CD1c-positive myeloid dendritic cell (primary cell): Measurements from ENCODE around the gene MAPK8IP1.

Experiments
- DNase-seq: peaks from one replicate; pipeline ENCODE4 v3.0.0-alpha.2; 2016; ENCODE audit errors: extremely low spot score

MAPK8IP1 gene

DNA sequence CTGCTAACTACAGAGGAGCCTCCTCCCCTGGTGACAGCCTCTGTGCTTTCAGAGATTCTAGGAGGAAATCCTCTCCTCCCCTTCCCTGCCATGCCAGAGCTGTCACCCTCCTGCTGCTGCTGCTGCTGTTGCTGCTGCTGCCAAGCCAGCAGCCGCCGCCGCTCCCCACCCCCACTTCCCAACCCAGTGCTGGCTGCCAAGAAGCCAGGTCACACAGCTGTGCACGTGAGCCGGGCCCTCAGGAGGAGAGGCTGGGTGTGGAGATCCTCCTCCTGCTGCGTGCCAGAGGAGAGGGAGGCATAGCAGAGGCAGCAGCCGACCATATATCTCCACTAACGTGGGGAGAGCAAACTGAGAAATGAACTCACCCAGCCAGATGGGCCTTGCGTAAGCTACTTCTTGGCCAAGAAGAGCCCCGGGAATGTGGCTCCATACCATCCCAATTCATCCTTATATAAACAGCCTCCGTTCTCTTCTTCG lies 25.8 kb upstream of the MAPK8IP1 start:
- DNase-seq, result no peak

DNA sequence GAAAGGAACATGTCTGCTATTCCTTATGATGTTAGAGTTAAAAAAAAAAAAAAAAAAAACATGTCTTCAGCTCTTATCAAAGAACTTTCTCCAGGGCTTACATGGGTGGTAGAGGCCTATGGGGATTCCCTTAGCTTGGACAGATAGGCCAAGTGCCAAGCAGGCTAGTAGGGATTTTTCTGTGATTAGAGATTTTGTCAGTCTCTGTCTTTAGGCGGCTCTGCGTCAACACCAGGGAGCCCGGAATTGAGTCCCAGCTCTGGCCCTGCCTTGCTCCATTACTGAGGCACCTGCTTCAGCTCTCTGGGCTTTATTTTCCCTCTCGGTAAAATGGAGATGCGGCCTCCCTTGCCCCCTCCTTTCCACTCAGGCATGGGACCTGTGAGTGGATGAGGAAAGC lies 25.1 kb upstream of the MAPK8IP1 start:
- no peak for DNase-seq

DNA sequence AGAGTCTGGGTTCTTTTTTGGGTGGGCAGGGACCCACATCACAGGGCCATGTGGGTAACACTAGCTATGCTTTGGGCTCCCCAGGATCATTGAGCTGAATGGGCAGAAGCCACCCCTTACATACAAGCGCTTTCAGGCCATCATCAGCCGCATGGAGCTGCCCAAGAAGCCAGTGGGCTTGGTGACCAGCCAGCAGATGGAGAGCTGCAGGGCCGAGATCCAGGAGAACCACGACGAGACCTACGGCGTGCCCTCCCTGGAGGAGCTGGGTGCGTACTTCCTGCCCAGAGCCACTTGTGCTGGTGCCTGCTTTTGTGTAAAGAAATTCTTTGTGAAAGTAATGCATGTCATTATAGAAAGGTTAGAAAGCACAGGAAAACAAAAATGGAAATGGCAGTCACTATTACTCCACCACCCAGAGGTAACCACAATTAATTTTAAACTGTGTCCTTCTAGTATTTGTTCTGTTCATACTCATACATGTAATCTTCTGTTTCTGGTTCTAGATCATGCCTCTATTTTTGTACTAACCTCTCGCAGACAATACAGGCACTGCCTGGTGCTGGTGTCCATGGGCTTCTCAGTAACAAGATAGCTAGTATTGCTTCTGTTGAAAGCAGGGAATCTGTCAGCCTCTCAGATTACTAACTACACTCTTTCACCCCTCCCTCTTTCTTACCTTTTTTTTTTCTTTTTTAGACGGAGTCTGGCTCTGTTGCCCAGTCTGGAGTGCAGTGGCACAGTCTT lies 24.5 kb upstream of the MAPK8IP1 start:
- no peak for DNase-seq

DNA sequence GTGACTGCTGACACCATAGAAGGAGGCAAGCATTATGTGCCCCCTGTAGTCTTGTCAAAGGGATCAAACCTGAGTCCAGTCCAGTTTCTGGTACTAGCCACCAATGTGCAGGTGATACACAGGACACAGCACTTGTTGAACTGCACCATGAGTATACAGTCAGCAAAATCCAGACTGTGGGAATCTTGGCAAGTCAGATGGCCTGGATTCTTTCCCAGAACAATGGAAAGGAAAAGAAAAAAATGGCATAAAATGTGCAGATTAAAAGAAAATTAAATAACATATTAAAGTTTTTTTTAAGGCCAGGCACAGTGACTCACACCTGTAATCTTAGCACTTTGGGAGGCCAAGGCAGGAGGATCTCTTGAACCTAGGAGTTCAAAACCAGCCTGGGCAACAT lies 21.4 kb upstream of the MAPK8IP1 start:
- DNase-seq, result no peak

DNA sequence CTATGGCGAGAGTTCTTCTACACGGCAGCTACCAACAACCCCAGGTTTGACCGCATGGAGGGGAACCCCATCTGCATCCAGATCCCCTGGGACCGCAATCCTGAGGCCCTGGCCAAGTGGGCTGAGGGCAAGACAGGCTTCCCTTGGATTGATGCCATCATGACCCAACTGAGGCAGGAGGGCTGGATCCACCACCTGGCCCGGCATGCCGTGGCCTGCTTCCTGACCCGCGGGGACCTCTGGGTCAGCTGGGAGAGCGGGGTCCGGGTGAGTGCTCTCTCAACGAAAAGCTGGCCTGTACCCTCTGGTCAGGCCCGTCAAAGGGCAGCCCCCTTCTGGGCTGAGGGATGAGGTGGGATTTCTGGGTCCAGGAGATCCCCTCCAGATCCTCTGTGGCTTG lies 15.9 kb upstream of the MAPK8IP1 start:
- no peak for DNase-seq

DNA sequence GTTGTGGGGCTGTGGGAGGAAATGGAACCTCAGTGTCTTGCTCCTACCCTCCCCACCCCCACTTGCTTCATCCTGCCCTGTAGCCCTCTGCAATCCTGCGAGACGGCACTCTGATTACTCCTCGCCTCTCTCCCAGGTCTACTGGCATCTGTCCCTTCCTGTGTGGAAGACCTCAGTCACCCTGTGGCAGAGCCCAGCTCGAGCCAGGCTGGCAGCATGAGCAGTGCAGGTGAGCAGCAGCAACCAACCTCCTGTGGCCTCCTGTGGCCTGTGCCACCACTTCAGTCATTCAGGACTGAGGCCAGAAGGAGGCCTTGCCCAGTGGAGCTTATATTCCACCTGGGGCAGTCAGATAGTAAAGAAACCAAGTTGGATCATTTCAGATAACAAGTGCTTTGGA lies 14.7 kb upstream of the MAPK8IP1 start:
- DNase-seq, result no peak

DNA sequence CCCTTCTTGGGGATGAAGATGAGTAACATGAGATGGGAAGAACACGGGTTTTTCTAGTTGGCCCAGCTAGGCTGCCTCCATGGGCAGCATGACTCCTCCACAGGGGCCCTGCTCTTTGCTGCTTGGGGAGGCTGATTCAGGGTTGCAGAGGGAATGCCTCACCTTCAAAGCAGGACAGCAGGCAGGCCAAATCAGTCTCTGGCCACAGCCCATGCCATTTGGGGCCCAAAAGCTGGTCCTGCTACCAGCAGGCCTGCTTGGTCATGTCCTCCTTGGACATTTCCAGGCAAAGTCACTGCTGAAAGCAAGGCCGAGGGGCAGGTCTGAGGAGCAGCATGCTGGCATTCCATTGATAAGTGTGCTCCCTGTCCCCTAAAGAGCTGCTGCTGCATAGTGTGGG lies 13.8 kb upstream of the MAPK8IP1 start:
- no peak for DNase-seq

DNA sequence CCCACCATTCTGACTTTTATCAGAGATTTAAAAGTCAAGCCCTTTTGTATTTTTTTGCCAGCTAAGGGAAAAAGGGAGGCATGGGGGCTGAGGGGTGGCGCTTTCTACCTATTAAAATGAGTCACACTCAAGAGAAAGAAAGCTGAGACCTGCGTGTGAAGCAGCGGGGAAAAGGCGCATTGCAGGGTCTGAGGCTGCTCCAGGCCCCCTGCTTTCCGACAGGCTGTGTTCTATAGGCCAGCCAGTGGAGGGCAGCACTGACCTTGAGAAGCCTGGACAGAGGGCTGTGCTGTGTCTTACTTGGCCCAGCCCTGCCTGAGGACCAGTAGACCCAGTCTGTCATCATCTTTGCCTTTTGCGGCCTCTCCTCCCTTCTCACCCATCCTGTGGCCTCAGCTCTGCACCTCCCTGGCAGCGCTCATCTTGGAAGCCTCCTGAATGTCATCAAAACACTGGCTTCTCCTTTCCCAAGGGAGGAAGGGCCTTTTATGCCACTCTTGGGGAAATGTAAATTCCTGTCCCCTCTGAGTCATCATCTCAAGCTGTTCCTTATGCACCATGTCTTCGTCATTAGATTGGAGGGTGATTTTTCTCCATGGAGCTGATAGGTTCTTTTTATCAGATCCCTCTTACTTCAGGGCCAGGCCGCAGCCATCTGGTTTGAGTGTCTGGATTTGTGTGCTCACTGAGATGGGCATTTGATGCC lies 12.6 kb upstream of the MAPK8IP1 start:
- peak; percentile 42 for DNase-seq

DNA sequence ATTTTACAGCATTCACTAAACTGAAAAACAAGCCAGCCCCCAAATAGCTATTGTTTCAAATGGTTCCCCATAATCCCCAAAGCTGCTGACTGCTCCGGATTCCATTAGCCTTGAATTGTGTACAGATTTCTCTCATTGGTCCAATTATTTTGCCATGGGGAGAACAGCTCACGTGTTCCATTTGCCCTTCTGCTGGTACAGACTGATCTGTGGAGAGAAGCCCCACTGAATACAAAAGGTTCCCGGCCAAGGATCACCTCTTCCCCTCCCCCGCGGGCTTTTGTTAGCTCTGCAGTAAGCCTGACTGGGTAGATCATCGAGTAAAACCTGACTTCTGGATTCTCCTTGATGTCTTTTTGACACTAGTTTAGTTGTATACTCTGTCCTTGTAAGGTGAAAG lies 9.1 kb upstream of the MAPK8IP1 start:
- no peak for DNase-seq

DNA sequence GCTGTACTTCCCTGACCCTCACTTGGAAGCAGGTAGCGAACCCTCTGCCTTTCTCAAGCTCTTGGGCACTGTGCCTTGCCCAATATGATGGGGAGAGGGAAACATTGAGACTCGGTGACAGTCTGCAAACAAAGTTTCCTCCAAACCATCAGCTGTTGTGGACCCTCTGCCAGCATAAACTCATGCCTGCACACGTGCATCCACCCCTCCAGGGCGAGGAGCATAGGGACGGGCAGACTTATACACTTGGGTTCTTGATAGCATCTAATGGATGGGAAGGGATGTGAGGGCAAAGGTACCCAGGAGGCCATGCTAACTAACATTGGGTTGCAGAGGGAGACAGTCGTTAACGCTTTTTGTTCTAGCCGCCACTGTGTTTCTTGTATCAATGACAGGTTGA lies 8.2 kb upstream of the MAPK8IP1 start:
- DNase-seq, result no peak

DNA sequence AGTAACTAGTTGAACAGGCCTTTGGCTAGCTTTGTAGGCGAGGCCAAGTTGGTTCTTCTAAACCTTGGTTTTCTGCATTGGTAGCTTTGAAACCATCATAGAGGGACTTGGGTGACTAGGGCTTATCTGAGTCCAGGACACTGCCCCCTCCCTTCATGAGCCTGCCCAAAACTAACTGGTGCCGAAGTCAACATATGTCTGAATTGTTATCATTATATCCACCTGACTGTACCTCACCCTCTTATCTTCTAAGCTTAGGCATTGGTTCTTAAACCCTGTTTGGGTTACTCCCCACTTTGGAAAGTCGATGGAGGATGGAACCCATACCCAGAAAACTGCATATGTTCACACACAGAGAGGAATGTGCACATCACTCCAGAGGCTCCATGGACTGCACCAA lies 7.6 kb upstream of the MAPK8IP1 start:
- no peak for DNase-seq

DNA sequence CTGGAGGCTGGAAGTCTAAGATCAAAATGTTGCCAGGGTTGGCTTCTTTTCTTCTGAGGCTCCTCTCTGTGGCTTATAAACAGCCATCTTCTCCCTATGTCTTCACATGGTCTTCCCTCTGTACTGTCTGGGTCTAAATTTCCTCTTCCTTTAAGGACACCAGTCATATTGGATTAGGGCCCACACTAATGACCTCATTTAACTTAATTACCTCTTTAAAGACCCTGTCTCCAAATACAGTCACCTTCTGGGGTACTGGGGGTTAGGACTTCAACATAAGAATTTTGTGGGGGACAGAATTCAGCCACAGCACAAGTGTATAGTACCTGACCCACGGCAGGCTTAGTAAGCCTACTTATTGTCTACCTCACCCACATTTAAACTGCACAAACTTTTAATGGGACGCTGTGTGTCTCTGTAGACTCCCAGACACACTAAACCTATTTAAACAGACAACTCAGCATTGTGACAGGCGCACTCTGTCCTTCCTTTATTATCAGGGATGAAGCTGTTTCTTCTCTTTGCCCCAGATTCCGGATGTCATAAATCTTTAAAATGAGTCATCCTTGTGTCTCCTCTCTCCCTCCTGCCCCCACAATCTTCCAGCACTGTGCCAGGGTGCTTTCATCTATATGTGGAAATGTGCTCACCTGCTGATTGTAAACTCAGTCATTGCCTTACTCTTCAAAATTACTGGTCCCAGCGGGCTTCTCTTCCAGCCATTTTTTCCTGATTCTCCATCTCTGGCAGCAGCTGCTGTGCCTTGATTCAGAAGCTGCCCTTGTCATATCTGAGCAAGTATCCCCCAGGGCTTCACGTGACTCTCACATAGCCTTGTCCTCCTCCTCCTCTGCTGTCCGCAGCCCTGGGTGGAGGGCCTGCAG lies 5.4 kb upstream of the MAPK8IP1 start:
- DNase-seq, result no peak

DNA sequence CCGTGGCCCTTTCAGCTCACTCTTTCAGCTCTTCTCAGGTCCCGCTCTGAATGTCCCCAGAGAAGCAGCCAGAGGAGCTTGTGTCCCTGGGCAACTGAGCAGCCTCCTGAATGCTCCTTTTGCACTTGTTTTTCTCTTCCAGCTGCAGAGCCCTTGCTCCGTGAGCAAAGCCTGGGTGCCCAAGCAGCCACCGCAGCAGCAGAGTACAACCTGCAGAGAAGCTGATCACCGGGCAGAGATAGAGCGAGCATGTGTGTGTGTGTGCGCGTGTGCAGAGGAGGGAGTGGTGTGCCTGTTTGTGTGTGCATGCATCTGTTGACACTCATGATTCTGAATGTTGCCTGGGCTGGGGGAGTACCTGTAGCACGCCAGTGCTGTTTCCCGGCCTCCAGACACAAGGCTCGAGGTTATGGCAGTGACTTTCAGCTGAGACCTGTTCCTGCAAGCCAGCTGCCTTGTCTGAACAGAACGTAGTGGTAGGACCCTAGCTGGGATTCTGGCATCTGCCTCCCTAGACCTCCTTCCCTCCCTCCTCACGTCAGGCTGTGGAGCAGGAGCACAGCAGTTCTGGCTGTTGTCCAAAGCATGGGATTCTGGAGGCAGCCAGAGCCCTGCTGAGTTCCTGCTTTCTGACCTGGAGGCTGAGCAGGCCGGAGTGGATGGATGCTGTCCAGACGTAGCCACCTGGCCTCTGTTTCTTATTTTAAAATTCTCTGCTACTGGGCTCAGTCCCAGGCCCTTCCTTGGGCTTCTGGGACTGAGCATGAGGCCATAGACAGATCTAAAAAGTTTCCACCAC lies 4.5 kb upstream of the MAPK8IP1 start:
- DNase-seq, result no peak

DNA sequence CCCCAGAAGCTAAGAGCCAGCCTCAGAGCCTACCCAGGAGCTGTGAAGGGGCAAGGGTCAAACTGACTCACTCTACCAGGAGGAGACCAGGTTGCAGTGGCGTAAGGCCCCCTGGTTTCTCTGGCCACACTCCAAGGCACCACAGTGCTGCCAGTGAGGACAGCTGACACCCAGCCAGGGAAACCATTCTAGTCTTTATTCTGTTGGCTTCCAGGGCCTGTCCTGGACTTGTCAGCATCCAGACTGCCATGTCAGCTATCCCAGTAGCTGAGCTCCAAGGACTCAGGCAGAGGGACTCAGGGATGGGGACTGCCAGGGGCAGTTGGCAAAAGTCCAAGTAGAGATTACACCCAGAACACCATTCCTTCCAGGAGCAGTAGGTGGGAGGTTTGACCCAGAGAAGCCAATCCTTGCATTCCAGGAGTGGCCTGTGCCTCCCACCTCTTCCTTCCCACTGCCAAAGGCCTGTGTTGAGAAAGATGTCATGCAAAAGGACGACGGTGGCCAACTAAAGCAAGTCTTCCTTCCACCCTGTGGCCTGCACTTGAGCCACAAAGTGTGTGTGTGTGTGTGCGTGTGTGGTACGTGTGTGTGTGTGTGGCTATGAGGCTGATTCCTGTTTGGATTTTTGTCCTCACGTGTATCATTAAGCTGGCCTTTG lies 3.6 kb upstream of the MAPK8IP1 start:
- DNase-seq, result no peak

DNA sequence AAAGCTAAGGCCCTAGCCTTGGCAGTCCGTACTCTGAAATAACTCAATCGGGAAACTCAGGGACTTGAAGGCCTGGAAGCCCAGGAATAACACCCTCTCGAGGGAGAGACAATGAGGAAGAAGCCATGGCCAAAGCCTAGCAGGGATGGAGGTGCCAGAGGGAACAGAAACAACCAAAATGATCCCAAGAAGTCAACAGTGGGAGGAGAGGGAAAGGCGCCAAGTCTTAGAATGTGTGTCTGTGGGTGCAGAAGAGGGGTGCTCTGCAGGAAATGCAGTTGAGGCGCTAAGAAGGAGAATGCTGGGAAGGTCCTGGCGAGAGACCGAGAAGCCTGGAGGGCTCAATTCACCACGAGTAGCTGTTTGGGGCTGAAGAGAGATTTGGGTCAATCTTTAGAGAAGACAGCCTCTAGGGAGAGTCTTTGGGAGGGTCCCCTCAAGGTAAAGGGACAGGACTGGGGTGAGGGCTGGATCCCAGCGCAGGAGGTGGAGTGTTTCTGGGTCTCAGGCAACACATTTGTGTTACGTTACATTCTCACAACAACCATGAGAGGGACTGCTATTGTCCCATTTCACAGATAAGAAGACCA lies 760 bp upstream of the MAPK8IP1 start:
- no peak for DNase-seq

DNA sequence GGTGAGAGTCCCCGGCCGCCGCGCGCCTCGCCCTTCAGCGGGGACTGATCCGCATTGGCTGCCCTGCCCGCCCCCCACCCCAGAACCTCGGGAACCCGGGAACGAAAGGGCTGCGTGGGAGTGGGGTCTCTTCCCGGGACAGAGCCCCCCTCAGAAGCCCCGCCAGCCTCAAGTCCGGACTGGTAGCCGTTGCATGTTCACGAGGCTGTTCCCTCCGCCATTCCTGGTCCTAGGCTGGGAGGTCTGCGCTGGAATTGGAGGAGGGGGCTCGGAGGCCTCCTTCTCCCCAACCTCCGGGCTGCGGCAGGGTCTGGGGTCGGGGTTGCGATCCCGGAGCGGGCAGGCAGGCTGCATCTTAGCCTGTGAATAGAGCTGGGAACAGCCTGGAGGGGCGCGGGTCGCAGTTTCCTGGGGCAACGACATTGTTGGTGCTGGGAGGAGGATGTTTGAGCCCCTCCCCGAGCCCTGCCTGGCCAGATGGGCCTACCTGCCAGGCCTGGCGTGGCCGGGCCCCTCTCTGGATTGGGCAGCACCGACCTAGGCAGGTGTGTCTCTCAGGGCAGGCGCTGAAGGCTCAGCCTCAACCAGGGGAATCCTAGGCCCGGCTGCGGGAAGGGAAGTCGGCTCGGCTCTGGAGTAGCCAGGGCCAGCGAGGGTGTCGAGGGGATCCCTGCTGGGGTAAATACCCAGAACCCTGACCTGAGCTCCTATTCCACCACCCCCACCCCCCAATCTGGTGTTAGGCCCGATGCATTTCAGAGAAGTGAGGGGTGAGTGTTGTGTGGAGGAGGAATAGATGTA lies 670 bp downstream of the MAPK8IP1 start:
- DNase-seq, result no peak

DNA sequence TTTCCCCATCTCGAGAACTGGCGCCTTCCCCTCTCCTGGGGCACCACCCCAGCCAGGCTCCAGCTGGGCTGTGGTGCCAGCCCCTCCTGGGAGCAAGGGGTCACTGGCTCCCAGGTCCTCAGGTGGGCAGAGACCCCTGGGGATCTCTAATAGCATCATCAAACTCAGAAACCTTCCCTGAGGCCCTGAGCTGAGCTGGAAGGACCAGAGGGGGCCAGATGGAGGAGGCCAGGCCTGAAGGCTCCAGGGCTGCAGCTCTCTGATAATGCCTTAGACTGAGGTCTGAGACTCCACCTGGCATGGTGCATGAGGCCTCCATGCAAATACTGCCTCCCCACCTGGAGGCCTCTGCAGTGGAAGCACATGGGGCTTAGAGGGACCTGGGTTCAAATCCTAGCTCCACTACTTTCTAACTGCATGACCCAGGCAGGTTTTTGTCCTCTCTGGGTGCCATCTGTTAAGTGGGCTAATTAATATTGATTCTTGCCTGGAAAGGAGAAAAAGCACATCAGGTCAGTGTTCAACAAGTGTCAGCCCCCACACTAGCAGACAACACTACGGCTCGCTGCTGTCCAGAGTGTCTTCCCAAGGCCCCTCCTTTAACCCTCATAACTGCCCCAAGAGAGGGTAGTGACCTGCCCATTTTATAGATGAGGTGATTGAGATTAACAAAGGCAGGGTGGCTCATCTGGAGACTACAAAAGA lies 1.5 kb downstream of the MAPK8IP1 start:
- no peak for DNase-seq

DNA sequence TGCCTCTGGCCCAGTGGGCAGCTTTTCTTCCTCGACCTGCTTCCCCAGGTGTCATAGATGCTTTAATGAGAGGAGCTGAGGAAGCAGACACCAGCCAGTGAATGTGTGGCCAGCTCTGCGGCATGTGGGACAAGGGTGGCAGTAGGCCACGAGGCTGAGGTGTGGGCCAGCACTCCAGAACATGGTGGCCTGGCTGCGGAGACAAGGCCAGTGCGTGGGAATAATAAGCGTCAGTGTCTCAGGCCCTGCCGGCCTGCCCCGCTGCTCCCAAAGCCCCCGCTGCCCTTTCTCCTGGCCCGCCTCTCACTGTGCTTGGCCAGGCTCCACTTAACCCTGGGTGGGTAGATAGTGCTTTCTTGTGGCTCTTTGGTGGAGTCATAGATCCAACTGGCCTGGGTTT lies 2.1 kb downstream of the MAPK8IP1 start:
- DNase-seq, result no peak

DNA sequence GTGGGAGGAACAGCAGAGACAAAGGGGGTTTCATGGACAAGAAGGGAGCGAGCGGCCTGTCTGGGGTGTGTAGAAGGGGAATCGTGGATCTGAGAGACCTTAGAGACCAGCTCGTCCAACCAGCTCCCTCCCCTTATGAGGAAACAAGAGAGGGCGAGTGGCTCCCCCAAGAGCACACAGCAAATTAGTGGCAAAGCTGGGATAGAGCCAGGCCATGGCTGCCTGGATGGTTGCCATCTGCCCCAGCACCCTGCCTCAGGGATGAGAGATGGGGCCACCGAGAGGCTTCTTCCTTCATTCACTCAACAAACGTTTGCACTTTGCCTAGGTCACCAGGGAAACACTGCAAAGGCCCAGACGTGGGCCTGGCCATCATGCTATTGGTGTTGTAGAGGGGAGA lies 4.1 kb downstream of the MAPK8IP1 start:
- DNase-seq, result no peak
